IMR-90 (cell line): Measurements from ENCODE around the gene SERPING1. TPM values are rescaled to one million over a fixed set of nuclear protein-coding genes. Genes with fewer than 3 reads are reported as not detected.
A peak's percentile ranks its signal among the peaks of the same experiment; 100 is the strongest.

Experiments used
- ATAC-seq: fragments of 200-7000 bp; cut with Tn5 transposase; 2 replicates; pipeline ENCODE4 v1.9.1; 2020; ENCODE audit warnings: low read depth, mild to moderate bottlenecking, moderate library complexity
- BruUV-seq: library from RNA; stranded (reverse); fragments of 400-500 nt; replicated peaks from 2 replicates; lab custom pipeline; 2021; lab: Mats Ljungman, UMichigan
- CTCF ChIA-PET: fragments of 300-600 bp; formaldehyde crosslinking; extraction: SDS; loops from one replicate; lab custom pipeline; 2021; ENCODE audit warnings: antibody characterized with exemption; lab: Yijun Ruan, JAX
- POLR2A ChIA-PET: fragments of 300-600 bp; sonication (Branson Sonifier 250); formaldehyde crosslinking; loops from one replicate; lab custom pipeline; 2022; ENCODE audit warnings: antibody characterized with exemption; ENCODE audit not compliant: unreplicated experiment; lab: Charles Lee
- DNase-seq: peaks from one replicate; pipeline ENCODE4 v3.0.0; 2013
- H2AFZ ChIP-seq: replicated peaks from 2 replicates; pipeline ENCODE3; 2013; ENCODE audit warnings: low read length, mild to moderate bottlenecking; ENCODE audit not compliant: poor library complexity
- H2AK5ac ChIP-seq: 2 replicates; pipeline ENCODE4 v1.6.1; 2013; ENCODE audit warnings: low read depth, low read length, inconsistent platforms
- H2AK9ac ChIP-seq: replicated peaks from 2 replicates; pipeline ENCODE3; 2013; ENCODE audit warnings: mild to moderate bottlenecking, low read depth, low read length, moderate library complexity; ENCODE audit not compliant: poor library complexity
- H2BK120ac ChIP-seq: 2 replicates; pipeline ENCODE4 v1.6.1; 2013; ENCODE audit warnings: low read depth, low read length, inconsistent platforms
- H2BK15ac ChIP-seq: 3 replicates; pipeline ENCODE4 v1.6.1; 2013; ENCODE audit warnings: low read depth, low read length, inconsistent platforms
- H2BK20ac ChIP-seq: 2 replicates; pipeline ENCODE4 v1.6.1; 2013; ENCODE audit warnings: low read depth, mild to moderate bottlenecking, inconsistent platforms, low read length, moderate library complexity
- H2BK5ac ChIP-seq: 2 replicates; pipeline ENCODE4 v1.6.1; 2013; ENCODE audit warnings: mild to moderate bottlenecking, low read depth, low read length, inconsistent platforms; ENCODE audit not compliant: poor library complexity, severe bottlenecking
- H3K14ac ChIP-seq: replicated peaks from 2 replicates; pipeline ENCODE4 v1.6.1; 2013; ENCODE audit warnings: low read depth, low read length, inconsistent platforms
- H3K18ac ChIP-seq: 2 replicates; pipeline ENCODE4 v1.6.1; 2013; ENCODE audit warnings: low read depth, low read length, control low read depth
- H3K23ac ChIP-seq: 2 replicates; pipeline ENCODE4 v1.6.1; 2013; ENCODE audit warnings: low read depth, low read length, inconsistent platforms
- H3K27ac ChIP-seq: 2 replicates; pipeline ENCODE4 v1.5.1; 2013; ENCODE audit warnings: mild to moderate bottlenecking, control low read depth, low read length; ENCODE audit not compliant: insufficient read depth
- H3K27me3 ChIP-seq: 2 replicates; pipeline ENCODE4 v1.6.1; 2013; ENCODE audit warnings: low read length; ENCODE audit not compliant: control insufficient read depth, insufficient read depth
- H3K36me3 ChIP-seq: 2 replicates; pipeline ENCODE4 v1.6.1; 2013; ENCODE audit warnings: low read length, mixed read lengths; ENCODE audit not compliant: control insufficient read depth, insufficient read depth
- H3K4ac ChIP-seq: 2 replicates; pipeline ENCODE4 v1.6.1; 2013; ENCODE audit warnings: low read depth, low read length, inconsistent platforms
- H3K4me1 ChIP-seq: 2 replicates; pipeline ENCODE4 v1.6.1; 2013; ENCODE audit warnings: low read length, mixed read lengths; ENCODE audit not compliant: control insufficient read depth, insufficient read depth
- H3K4me2 ChIP-seq: 2 replicates; pipeline ENCODE4 v1.6.1; 2013; ENCODE audit warnings: low read depth, mild to moderate bottlenecking, control low read depth, low read length, moderate library complexity
- H3K4me3 ChIP-seq: 2 replicates; pipeline ENCODE4 v1.5.1; 2013; ENCODE audit warnings: low read depth, mild to moderate bottlenecking, control low read depth, low read length, moderate library complexity; ENCODE audit not compliant: insufficient read depth
- H3K56ac ChIP-seq: 2 replicates; pipeline ENCODE4 v1.6.1; 2013; ENCODE audit warnings: low read length, inconsistent platforms; ENCODE audit not compliant: insufficient read depth; ENCODE audit errors: extremely low read depth
- H3K79me1 ChIP-seq, 2 experiments: 2 replicates each; pipeline ENCODE4 v1.6.1; 2013; ENCODE audit warnings: low read length in 2 of 2, inconsistent platforms in 1 of 2, low read depth in 1 of 2
- H3K9ac ChIP-seq: 2 replicates; pipeline ENCODE4 v1.6.1; 2013; ENCODE audit warnings: low read depth, low read length, control low read depth
- H3K9me1 ChIP-seq: 2 replicates; pipeline ENCODE4 v1.6.1; 2013; ENCODE audit warnings: low read length, inconsistent platforms; ENCODE audit not compliant: insufficient read depth
- H3K9me3 ChIP-seq: 2 replicates; pipeline ENCODE4 v1.6.1; 2013; ENCODE audit warnings: low read length; ENCODE audit not compliant: control insufficient read depth, insufficient read depth
- H4K20me1 ChIP-seq: 2 replicates; pipeline ENCODE4 v1.6.1; 2013; ENCODE audit warnings: low read length, inconsistent platforms; ENCODE audit not compliant: insufficient read depth
- H4K5ac ChIP-seq: 2 replicates; pipeline ENCODE4 v1.6.1; 2013; ENCODE audit warnings: mild to moderate bottlenecking, low read depth, low read length, control low read depth
- H4K8ac ChIP-seq, 2 experiments: 2 replicates each; pipeline ENCODE4 v1.6.1; 2013; ENCODE audit warnings: low read depth in 2 of 2, low read length in 2 of 2, control low read depth in 1 of 2, inconsistent platforms in 1 of 2
- H4K91ac ChIP-seq: 2 replicates; pipeline ENCODE4 v1.6.1; 2013; ENCODE audit warnings: low read depth, low read length, inconsistent platforms; ENCODE audit not compliant: insufficient read depth
- BHLHE40 ChIP-seq: fragments of 150-350 bp; IDR thresholded peaks from 2 replicates; pipeline ENCODE4 v1.6.1; 2016; ENCODE audit warnings: mild to moderate bottlenecking, low read depth, low read length
- CHD1 ChIP-seq: IDR thresholded peaks from 2 replicates; pipeline ENCODE4 v1.6.1; 2012; ENCODE audit warnings: low read depth, low read length, improper control_type of control experiment
- ELK1 ChIP-seq: fragments of 150-350 bp; IDR thresholded peaks from 2 replicates; pipeline ENCODE4 v1.6.1; 2016; ENCODE audit warnings: low read depth, mild to moderate bottlenecking, low read length, moderate library complexity, borderline replicate concordance
- FOS ChIP-seq: fragments of 150-350 bp; IDR thresholded peaks from 2 replicates; pipeline ENCODE4 v1.6.1; 2016; ENCODE audit warnings: low read depth, low read length
- NFE2L2 ChIP-seq: fragments of 150-350 bp; IDR thresholded peaks from 2 replicates; pipeline ENCODE4 v1.6.1; 2016; ENCODE audit warnings: low read depth, mild to moderate bottlenecking, low read length
- SMC3 ChIP-seq: fragments of 150-350 bp; IDR thresholded peaks from 2 replicates; pipeline ENCODE4 v1.6.1; 2016; ENCODE audit warnings: low read depth, mild to moderate bottlenecking, antibody characterized with exemption, low read length, moderate library complexity
- USF2 ChIP-seq: fragments of 150-350 bp; IDR thresholded peaks from 2 replicates; pipeline ENCODE4 v1.6.1; 2017; ENCODE audit warnings: mild to moderate bottlenecking, antibody characterized with exemption, low read length, low read depth
- WGBS, 2 experiments: methylation state at CpG; one replicate each; pipeline versions ENCODE4 v1.1.5 to v1.1.7; 2013; ENCODE audit warnings: missing lambda C conversion rate in 2 of 2; ENCODE audit not compliant: insufficient read length in 1 of 2; ENCODE audit errors: extremely low coverage in 2 of 2; 5-methylcytosine and 5-hydroxymethylcytosine counted together
- dilution Hi-C: fragments of 300-500 bp; cut with HindIII; formaldehyde crosslinking; loops from one replicate; pipeline ENCODE4 v1.14.3; 2018; ENCODE audit warnings: low sequenced_read_pairs; ENCODE audit not compliant: unreplicated experiment
- in situ Hi-C: fragments of 300-500 bp; cut with MboI; formaldehyde crosslinking; loops from 3 replicates; pipeline ENCODE4 v1.14.3; 2019; ENCODE audit warnings: low sequenced_read_pairs, inconsistent platforms, mixed read lengths
- intact Hi-C: fragments of 100-400 bp; cut with micrococcal nuclease; formaldehyde crosslinking; loops from 2 replicates; pipeline ENCODE4 v1.10.0; 2022
- polyA plus RNA-seq, 3 experiments: library from polyadenylated mRNA; depleted of rRNA; stranded (reverse); fragments of >200 nt; gene quantifications; 2 replicates each; pipeline ENCODE4 v1.2.3, GENCODE V29; 2012; ENCODE audit warnings: low replicate concordance in 1 of 3
- total RNA-seq: library from RNA; depleted of rRNA; stranded (reverse); fragments of >200 nt; gene quantifications from 2 replicates; pipeline ENCODE4 v1.2.3, GENCODE V29; 2012

SERPING1 gene
- total and polyA plus RNA-seq, 2 of the 4 experiments (the other 2 are of a cell fraction): 2.0 to 30.7 TPM

- Histone ChIP-seq H2BK5ac (no peak overlapping the region), H3K4ac (no peak overlapping the region), H3K27ac (no peak overlapping the region), H2BK20ac (no peak overlapping the region), H2AFZ (no peak overlapping the region), H3K36me3 (peaks cover 30% of the 10 kb centered on the region), H3K27me3 (peaks cover 6% of the 10 kb centered on the region; the same call in 1 of the 2 replicates), H3K14ac (no peak overlapping the region), H2BK15ac (no peak overlapping the region), H4K91ac (no peak overlapping the region), H3K56ac (no peak overlapping the region), H2BK120ac (no peak overlapping the region), H3K4me1 (no peaks in the 10 kb centered on the region), H4K8ac (no peak overlapping the region), H3K18ac (no peak overlapping the region), H2AK5ac (no peak overlapping the region), H4K20me1 (no peaks in the 10 kb centered on the region), H4K5ac (no peak overlapping the region), H3K9me3 (no peaks in the 10 kb centered on the region), H3K4me2 (no peak overlapping the region), H3K9me1 (no peaks in the 10 kb centered on the region), H3K4me3 (no peak overlapping the region), H3K9ac (no peak overlapping the region), H3K79me1 (no peaks in the 10 kb centered on the region), H2AK9ac (peak overlapping the region; percentile 79), H3K23ac (no peak overlapping the region)
- no peak for ATAC-seq
- ChIA-PET POLR2A (interaction anchor here (0.6 kb wide), 1 partner anchor 978 kb away, joined by 3 read pairs; no protein-coding TSS in a partner anchor), CTCF (interaction anchor here (0.6 kb wide), 1 partner anchor 111 kb away, joined by 8 read pairs; no protein-coding TSS in a partner anchor)
- no TSS peak for BruUV-seq
- dilution Hi-C loops (no loop called here), in situ Hi-C loops (no loop called here), intact Hi-C loops (no loop called here)
- TF ChIP-seq SMC3: no peak
- no peak for TF ChIP-seq ELK1
- no peak for TF ChIP-seq FOS
- no peak for TF ChIP-seq BHLHE40
- TF ChIP-seq CHD1: no peak
- TF ChIP-seq NFE2L2: no peak
- no peak for TF ChIP-seq USF2
- DNase-seq: no peak
- 86% methylated on average over 4 of the region's 6 CpGs; no CpG with 5 or more reads in 1 of the 2 experiments for WGBS, 2 experiments
Measured at GRCh38 chr11:57547854-57548377, 49.6 kb upstream of the SERPING1 start.
